A673 (cell line): ENCODE data around the gene IFNA14.
A peak's percentile ranks its signal among the peaks of the same experiment; 100 is the strongest.
"Not testable (repeated sequence)": the region's sequence is repeated elsewhere in the genome, so short reads cannot be mapped to it uniquely, and the experiment has no call there.

Experiments
- CTCF ChIP-seq: fragments of 300-800, 200-600 bp; sonication (generic); conservative IDR thresholded peaks from 2 replicates; pipeline ENCODE4 v1.5.1; 2017; ENCODE audit warnings: low read depth, mild to moderate bottlenecking, antibody characterized with exemption, low read length, moderate library complexity, mixed read lengths
- EZH2 ChIP-seq: fragments of 200-600 bp; sonication (generic); IDR thresholded peaks from 2 replicates; pipeline ENCODE4 v1.6.1; 2017; ENCODE audit warnings: borderline replicate concordance, low read depth, mild to moderate bottlenecking, mixed read lengths, antibody characterized with exemption, low read length; ENCODE audit not compliant: poor library complexity, severe bottlenecking

GRCh38 chr9:21235468-21236359 is 4.1 kb downstream of the IFNA14 start:
- peak; percentile 50 for TF ChIP-seq CTCF
- not testable (repeated sequence) for TF ChIP-seq EZH2
